NB4 (cell line): ENCODE results near the gene HDAC4.
A peak's percentile ranks its signal among the peaks of the same experiment; 100 is the strongest.

Experiments used
- DNase-seq: peaks from one replicate; pipeline ENCODE4 v3.0.0; 2010; ENCODE audit warnings: low read depth
- H3K4me3 ChIP-seq: one replicate; pipeline ENCODE4 v1.5.1; 2011; ENCODE audit warnings: mild to moderate bottlenecking, low read depth, low read length, moderate library complexity
- CTCF ChIP-seq: IDR thresholded peaks from one replicate; pipeline ENCODE4 v1.5.1; 2012; ENCODE audit warnings: low read depth, low read length
- MAX ChIP-seq: IDR thresholded peaks from 2 replicates; pipeline ENCODE4 v1.6.1; 2011; ENCODE audit warnings: low read depth, low read length
- MYC ChIP-seq: IDR thresholded peaks from 2 replicates; pipeline ENCODE4 v1.6.1; 2011; ENCODE audit warnings: low read depth, low read length
- POLR2A ChIP-seq: IDR thresholded peaks from 2 replicates; pipeline ENCODE4 v1.6.1; 2011; ENCODE audit warnings: mild to moderate bottlenecking; ENCODE audit not compliant: insufficient read length; ENCODE audit errors: extremely low read depth

HDAC4 gene

GRCh38 chr2:239396881-239397681 lies 3.7 kb downstream of the HDAC4 start:
- TF ChIP-seq CTCF (no peak), POLR2A (no peak), MAX (peak; percentile 15; the same call in 1 of the 2 replicates), MYC (no peak)
- DNase-seq, result peak; percentile 34
- no peak overlapping the region for H3K4me3 ChIP-seq

DNA sequence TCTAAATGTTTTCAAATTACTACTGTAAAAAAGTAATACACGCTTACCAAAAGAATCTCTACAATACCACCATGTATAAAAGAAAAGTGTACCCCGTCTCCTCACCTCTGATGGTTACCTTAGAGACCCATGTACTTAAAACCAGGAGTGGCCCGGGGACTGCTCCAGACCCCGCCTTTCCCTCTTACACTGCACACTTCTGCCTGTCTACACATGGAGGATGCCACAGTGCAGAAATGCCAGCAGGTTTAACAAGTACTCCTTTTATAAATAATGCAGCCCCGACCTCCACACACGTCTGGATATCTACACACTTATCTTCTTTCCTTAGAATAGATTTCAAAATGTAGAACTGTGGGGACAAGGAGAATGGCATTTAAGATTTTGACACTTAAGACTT lies 5.3 kb downstream of the HDAC4 start:
- no peak overlapping the region for H3K4me3 ChIP-seq
- no peak for DNase-seq
- TF ChIP-seq CTCF (no peak), MYC (no peak), MAX (no peak), POLR2A (no peak)

DNA sequence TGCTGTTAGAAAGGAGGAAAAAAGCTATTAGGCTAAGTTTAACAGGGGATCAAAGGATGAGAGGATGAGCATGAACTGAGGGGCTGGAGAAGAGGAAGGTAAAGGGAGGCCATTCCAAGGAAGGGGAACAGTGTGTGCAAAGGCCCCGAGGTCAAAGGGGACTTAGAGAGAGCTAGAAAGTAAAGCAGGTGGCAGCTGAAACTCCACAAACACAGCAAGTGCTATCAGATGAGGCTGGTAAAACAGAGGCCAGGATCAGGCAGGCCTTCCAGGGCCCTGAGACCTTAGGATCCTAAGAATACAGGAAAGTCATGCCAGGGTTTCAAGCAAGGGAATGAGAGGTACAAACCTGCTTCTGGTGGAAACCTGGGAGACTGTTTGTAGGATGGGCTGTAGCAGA lies 5.8 kb downstream of the HDAC4 start:
- TF ChIP-seq POLR2A, result no peak
- TF ChIP-seq CTCF, result no peak
- TF ChIP-seq MYC, result no peak
- no peak for TF ChIP-seq MAX
- no peak overlapping the region for H3K4me3 ChIP-seq

GRCh38 chr2:239394346-239394945 lies 6.4 kb downstream of the HDAC4 start:
- no peak for DNase-seq
- TF ChIP-seq MAX (no peak), POLR2A (no peak), CTCF (no peak), MYC (no peak)
- no peak overlapping the region for H3K4me3 ChIP-seq

More for the DNA sequence above, 5.8 kb downstream of the HDAC4 start:
- no peak for DNase-seq

GRCh38 chr2:239393941-239394340 lies 6.9 kb downstream of the HDAC4 start:
- H3K4me3 ChIP-seq, result no peak overlapping the region
- TF ChIP-seq POLR2A (no peak), CTCF (no peak), MAX (no peak), MYC (no peak)
- DNase-seq, result no peak
